ENCODE data around the gene CYLD.

DNA sequence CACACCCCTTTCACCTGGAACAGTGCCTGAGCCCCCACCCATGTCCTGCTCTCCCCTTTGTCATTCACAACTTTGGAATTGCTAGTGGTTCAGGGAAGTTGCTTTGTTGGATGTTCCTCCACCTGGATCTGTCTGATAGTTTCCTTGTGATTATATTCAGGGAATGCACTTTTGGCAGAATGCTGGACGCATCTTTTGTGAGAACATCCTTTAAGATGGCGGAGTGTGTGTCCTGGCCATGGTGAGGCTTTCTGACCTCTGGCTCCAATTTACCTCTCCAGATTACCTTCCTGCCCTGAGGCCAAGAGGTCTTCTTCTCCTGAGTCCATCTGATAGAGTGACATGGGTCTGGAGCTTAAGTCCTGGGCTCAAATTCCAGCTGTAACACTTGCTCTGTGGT is 104.6 kb downstream of the CYLD start:
- TF ChIP-seq POLR2A (IDR thresholded peaks at IDR 0.05; ENCODE audit: low read depth, low read length) (no peak), POLR2AphosphoS5 (IDR thresholded peaks at IDR 0.05; ENCODE audit: low read depth, low read length) (no peak), TAF1 (IDR thresholded peaks at IDR 0.05; ENCODE audit: borderline replicate concordance, low read depth, low read length) (no peak)
